Stimulated activated CD4-positive, alpha-beta T cell treated with anti-CD3 and anti-CD28 coated beads, Interleukin-2, amount 100 ng/mL, for 4 hours (primary cell): ENCODE data around the gene AR.

ENCODE experiments used
- DNase-seq: peaks from one replicate; pipeline ENCODE4 v3.0.0-alpha.2; 2020; ENCODE audit warnings: low read depth

The AR gene, protein sequence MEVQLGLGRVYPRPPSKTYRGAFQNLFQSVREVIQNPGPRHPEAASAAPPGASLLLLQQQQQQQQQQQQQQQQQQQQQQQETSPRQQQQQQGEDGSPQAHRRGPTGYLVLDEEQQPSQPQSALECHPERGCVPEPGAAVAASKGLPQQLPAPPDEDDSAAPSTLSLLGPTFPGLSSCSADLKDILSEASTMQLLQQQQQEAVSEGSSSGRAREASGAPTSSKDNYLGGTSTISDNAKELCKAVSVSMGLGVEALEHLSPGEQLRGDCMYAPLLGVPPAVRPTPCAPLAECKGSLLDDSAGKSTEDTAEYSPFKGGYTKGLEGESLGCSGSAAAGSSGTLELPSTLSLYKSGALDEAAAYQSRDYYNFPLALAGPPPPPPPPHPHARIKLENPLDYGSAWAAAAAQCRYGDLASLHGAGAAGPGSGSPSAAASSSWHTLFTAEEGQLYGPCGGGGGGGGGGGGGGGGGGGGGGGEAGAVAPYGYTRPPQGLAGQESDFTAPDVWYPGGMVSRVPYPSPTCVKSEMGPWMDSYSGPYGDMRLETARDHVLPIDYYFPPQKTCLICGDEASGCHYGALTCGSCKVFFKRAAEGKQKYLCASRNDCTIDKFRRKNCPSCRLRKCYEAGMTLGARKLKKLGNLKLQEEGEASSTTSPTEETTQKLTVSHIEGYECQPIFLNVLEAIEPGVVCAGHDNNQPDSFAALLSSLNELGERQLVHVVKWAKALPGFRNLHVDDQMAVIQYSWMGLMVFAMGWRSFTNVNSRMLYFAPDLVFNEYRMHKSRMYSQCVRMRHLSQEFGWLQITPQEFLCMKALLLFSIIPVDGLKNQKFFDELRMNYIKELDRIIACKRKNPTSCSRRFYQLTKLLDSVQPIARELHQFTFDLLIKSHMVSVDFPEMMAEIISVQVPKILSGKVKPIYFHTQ

DNA sequence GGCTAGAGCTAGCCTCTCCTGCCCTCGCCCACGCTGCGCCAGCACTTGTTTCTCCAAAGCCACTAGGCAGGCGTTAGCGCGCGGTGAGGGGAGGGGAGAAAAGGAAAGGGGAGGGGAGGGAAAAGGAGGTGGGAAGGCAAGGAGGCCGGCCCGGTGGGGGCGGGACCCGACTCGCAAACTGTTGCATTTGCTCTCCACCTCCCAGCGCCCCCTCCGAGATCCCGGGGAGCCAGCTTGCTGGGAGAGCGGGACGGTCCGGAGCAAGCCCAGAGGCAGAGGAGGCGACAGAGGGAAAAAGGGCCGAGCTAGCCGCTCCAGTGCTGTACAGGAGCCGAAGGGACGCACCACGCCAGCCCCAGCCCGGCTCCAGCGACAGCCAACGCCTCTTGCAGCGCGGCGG is at the start of gene AR:
TSS of gene AR (plus strand) at position 204 of the 400 bp plus-strand sequence. CDS start 1,126 bp downstream, outside the sequence.
- DNase-seq = no peak

GRCh38 chrX:67500617-67501016 is 43.2 kb upstream of the AR start:
- no peak for DNase-seq

GRCh38 chrX:67503004-67503403 is 40.8 kb upstream of the AR start:
- no peak for DNase-seq

- no peak for DNase-seq
Measured at GRCh38 chrX:67503453-67503852, 40.4 kb upstream of the AR start.

DNA sequence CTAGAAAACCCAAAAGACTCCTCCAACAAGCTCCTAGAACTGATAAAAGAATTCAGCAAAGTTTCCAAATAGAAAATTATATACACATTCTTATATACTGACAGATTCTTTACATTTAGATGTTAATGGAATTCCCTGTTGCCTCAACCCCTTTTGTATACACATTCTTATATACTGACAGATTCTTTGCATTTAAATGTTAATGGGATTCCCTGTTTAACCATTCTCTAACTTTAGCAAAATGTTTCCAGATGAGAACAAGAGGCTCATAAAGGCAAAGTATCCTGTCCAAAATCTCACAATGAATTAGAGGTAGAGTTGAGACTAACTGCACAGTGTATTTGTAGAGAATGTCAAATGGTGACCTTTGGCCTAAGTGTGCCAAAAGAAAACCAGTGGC is 23.1 kb upstream of the AR start:
- DNase-seq = no peak

- no peak for DNase-seq
Measured at GRCh38 chrX:67523002-67523681, 20.7 kb upstream of the AR start.

GRCh38 chrX:67523932-67524331 is 19.9 kb upstream of the AR start:
- DNase-seq = no peak

DNA sequence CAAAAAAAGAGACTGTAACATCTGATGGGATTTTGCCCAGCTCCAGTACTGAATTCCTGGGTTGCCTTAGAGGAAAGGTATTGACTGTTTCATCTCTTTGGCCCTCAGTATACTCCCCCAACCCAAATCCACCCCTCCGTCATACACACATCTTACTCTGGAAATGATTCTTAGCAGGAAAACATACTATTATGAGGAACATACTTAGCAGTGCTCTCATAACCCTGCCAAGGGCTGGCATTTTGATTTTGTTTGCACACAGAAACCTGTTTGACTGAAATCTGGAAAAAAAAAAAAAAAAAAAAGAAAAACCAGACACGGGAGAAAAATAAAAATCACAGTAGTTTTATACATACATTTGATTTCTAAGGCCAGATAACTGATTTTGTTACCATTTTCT is 19.4 kb upstream of the AR start:
- DNase-seq = no peak

DNA sequence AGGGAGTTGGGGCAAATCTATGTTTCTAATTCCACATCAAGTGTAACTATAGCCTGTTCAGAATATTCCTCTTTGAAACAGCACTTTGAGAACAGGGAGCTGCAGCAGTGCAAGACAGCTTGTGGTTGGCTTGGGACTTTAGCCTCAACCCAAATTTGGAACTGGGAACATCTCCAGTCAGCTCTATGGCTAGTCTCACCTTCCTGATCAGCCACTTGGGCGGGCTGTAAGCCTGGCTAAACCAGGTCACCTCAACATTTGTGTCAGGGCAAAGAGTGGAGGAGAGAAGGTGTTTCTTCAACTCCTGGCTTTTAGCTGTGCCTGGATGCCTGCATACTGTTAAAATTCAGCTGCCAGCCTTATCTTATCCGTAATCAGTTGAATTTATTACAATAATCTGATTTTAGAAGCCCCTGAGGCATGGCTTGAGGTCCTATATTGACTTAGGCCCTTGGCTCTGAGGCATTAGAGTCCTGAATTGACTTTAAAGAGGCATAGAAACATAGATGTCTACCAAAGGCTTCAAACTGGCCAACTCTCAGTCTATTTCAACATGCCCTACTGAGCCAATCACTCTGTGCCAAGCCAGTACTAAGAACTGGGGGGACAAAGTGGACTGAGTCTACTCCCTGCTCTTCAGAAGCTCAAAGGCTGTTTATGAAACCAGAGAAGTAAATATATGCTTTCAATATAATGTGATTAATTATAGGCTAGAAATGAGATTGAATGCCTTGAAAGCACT is 18.7 kb upstream of the AR start:
- DNase-seq = no peak

GRCh38 chrX:67536564-67536963 is 7.3 kb upstream of the AR start:
- no peak for DNase-seq

DNA sequence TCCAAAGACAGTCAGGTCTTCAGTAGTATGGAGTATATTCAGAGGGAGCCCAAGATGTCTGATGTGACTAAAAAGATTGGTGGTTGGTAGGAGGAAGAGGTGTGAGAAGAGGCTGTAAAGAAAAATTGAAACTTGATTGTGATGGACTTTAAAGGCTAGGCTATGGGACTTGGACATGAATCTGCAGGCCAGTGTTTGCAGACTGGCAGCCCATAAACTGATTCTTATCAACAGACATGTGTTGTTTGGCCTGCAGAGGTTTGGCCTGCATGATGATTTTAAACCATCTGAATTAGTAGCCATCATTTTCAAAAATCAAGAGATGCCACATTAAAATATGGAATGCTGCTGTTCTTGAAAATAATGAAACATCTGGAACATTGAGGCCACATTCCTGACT is 5.4 kb upstream of the AR start:
- DNase-seq = no peak

DNA sequence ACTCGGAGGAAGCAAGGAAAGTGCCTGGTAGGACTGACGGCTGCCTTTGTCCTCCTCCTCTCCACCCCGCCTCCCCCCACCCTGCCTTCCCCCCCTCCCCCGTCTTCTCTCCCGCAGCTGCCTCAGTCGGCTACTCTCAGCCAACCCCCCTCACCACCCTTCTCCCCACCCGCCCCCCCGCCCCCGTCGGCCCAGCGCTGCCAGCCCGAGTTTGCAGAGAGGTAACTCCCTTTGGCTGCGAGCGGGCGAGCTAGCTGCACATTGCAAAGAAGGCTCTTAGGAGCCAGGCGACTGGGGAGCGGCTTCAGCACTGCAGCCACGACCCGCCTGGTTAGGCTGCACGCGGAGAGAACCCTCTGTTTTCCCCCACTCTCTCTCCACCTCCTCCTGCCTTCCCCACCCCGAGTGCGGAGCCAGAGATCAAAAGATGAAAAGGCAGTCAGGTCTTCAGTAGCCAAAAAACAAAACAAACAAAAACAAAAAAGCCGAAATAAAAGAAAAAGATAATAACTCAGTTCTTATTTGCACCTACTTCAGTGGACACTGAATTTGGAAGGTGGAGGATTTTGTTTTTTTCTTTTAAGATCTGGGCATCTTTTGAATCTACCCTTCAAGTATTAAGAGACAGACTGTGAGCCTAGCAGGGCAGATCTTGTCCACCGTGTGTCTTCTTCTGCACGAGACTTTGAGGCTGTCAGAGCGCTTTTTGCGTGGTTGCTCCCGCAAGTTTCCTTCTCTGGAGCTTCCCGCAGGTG is 637 bp downstream of the AR start:
- DNase-seq = no peak

DNA sequence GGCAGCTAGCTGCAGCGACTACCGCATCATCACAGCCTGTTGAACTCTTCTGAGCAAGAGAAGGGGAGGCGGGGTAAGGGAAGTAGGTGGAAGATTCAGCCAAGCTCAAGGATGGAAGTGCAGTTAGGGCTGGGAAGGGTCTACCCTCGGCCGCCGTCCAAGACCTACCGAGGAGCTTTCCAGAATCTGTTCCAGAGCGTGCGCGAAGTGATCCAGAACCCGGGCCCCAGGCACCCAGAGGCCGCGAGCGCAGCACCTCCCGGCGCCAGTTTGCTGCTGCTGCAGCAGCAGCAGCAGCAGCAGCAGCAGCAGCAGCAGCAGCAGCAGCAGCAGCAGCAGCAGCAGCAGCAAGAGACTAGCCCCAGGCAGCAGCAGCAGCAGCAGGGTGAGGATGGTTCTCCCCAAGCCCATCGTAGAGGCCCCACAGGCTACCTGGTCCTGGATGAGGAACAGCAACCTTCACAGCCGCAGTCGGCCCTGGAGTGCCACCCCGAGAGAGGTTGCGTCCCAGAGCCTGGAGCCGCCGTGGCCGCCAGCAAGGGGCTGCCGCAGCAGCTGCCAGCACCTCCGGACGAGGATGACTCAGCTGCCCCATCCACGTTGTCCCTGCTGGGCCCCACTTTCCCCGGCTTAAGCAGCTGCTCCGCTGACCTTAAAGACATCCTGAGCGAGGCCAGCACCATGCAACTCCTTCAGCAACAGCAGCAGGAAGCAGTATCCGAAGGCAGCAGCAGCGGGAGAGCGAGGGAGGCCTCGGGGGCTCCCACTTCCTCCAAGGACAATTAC is 1.4 kb downstream of the AR start:
- no peak for DNase-seq

GRCh38 chrX:67545893-67546495 is 2.2 kb downstream of the AR start:
- no peak for DNase-seq

DNA sequence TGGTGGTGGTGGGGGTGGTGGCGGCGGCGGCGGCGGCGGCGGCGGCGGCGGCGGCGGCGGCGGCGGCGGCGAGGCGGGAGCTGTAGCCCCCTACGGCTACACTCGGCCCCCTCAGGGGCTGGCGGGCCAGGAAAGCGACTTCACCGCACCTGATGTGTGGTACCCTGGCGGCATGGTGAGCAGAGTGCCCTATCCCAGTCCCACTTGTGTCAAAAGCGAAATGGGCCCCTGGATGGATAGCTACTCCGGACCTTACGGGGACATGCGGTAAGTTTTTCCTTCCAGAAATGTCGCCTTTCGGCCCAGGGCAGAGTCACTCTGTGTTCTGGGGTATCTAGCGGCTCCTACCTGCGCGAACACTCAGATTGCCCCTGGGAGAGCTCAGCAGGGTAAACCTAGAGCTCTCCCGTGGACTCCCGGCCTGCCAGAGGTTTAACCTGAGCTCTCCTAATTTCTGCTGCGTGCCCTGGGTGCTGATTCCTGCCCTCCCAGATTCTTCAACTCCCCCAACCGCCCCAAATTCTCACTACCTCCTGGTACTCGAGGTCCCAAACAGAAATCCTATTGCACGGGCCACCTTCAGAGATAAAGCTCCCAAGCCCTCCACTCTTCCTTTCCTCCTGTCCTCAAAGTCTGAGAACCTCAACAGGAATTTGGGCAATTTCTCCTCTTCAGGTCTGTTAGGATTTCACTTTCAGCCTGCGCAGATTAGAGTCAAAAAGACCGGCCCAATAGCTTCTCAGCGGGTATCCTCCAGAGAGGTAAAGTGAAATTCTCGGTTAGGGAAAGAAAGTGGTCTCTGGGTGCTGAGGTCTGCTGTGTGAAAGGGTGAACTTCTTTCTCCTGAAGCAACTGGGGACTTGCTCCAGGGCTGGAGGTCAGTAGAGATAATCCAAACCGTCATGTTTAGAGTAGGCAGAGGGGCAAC is 2.9 kb downstream of the AR start:
- DNase-seq = no peak

- DNase-seq = no peak
Measured at GRCh38 chrX:67555578-67556203, 11.9 kb downstream of the AR start.

DNA sequence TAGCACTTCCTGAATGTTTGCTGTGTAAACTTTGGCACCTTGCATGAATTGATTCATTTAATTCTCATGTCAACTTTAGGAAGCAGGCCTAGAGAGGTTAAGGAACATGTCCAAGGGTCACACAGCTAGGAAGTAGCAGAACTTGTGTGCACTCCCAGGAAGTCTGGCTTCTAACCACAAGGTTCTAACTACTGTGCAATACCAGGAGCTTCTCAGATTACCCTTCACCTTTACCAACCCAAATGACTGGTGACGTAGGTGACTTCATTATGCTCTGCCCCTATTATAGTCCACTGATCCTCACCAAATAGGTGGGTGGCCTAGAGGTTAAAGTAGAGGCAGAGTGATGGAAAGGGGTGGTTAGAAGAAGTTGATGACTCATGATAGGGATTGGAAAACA is 14.4 kb downstream of the AR start:
- no peak for DNase-seq
